Activated CD8-positive, alpha-beta T cell treated with anti-CD3 and anti-CD28 coated beads for 36 hours (primary cell): ENCODE measurements around the gene PALLD. TPM values are rescaled to one million over a fixed set of nuclear protein-coding genes. Genes with fewer than 3 reads are reported as not detected.

ENCODE experiments used
- ATAC-seq: fragments of 200-7000 bp; cut with Tn5 transposase; one replicate; pipeline ENCODE4 v1.10.0; 2021; ENCODE audit warnings: mild to moderate bottlenecking, moderate library complexity
- CTCF ChIA-PET: fragments of 350-600 bp; sonication (Branson Sonifier 250); formaldehyde crosslinking; loops from one replicate; lab custom pipeline; 2021; ENCODE audit warnings: antibody characterized with exemption; lab: Charles Lee
- POLR2A ChIA-PET: fragments of 350-600 bp; sonication (Branson Sonifier 250); formaldehyde crosslinking; loops from one replicate; lab custom pipeline; 2021; ENCODE audit warnings: antibody characterized with exemption; lab: Charles Lee
- DNase-seq: peaks from one replicate; pipeline ENCODE4 v3.0.0-alpha.2; 2020
- H3K27ac Mint-ChIP-seq: one replicate; pipeline ENCODE4 v1.8.0; 2021; ENCODE audit warnings: mild to moderate bottlenecking, mixed read lengths
- H3K27me3 Mint-ChIP-seq: one replicate; pipeline ENCODE4 v1.8.0; 2021; ENCODE audit warnings: mixed read lengths
- H3K36me3 Mint-ChIP-seq: one replicate; pipeline ENCODE4 v1.8.0; 2021; ENCODE audit warnings: low read depth, mixed read lengths
- H3K4me1 Mint-ChIP-seq: one replicate; pipeline ENCODE4 v1.8.0; 2021; ENCODE audit warnings: low read depth, mixed read lengths
- H3K4me3 Mint-ChIP-seq: one replicate; pipeline ENCODE4 v1.8.0; 2021; ENCODE audit warnings: mild to moderate bottlenecking, moderate library complexity, mixed read lengths
- H3K9me3 Mint-ChIP-seq: one replicate; pipeline ENCODE4 v1.8.0; 2021; ENCODE audit warnings: mixed read lengths
- intact Hi-C: fragments of 100-400 bp; cut with micrococcal nuclease; formaldehyde crosslinking; loops from one replicate; pipeline ENCODE4 v1.10.0; 2022
- total RNA-seq, 2 experiments: library from RNA; stranded (reverse); gene quantifications; one replicate each; pipeline ENCODE4 v1.2.3, GENCODE V29; 2021
- TF ChIP-seq, protein P1 (sequence below): fragments of 200-600 bp; IDR thresholded peaks from one replicate; pipeline ENCODE4 v1.8.0; 2022; ENCODE audit warnings: antibody characterized with exemption, mild to moderate bottlenecking

The PALLD gene
- total RNA-seq, 2 experiments from 2014 or later = 0.41 to 0.60 TPM

DNA sequence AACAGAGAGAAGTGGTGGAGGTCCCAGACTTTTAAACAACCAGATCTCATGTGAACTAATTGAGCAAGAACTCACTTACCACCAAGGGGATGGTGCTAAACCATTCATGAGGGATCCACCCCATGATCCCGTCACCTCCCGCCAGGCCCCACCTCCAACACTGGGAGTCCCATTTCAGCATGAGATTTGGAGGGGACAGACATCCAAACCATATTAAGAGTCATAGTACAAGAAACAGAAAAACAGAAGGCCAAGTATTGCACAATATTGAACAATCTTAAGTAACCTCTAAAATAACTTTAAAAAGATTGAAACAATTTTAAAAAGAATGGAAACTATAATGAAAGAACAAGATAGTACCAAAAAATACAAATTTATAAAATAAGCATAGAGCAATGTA, 403.2 kb downstream of the PALLD start:
- CTCF ChIA-PET = interaction anchor here (1.0 kb wide), 1 partner anchor 17 kb away, joined by 3 read pairs; no protein-coding TSS in a partner anchor
- H3K9me3 Mint-ChIP-seq = no peaks in the 10 kb centered on the region
- intact Hi-C loops = no loop called here
- DNase-seq (no peak), ATAC-seq (no peak)
- POLR2A ChIA-PET = no interaction called here
- H3K27ac Mint-ChIP-seq = no peak overlapping the region
- TF ChIP-seq, protein P1, sequence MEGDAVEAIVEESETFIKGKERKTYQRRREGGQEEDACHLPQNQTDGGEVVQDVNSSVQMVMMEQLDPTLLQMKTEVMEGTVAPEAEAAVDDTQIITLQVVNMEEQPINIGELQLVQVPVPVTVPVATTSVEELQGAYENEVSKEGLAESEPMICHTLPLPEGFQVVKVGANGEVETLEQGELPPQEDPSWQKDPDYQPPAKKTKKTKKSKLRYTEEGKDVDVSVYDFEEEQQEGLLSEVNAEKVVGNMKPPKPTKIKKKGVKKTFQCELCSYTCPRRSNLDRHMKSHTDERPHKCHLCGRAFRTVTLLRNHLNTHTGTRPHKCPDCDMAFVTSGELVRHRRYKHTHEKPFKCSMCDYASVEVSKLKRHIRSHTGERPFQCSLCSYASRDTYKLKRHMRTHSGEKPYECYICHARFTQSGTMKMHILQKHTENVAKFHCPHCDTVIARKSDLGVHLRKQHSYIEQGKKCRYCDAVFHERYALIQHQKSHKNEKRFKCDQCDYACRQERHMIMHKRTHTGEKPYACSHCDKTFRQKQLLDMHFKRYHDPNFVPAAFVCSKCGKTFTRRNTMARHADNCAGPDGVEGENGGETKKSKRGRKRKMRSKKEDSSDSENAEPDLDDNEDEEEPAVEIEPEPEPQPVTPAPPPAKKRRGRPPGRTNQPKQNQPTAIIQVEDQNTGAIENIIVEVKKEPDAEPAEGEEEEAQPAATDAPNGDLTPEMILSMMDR = no peak
- H3K36me3 Mint-ChIP-seq = no peaks in the 10 kb centered on the region
- no peaks in the 10 kb centered on the region for H3K4me1 Mint-ChIP-seq
- no peak overlapping the region for H3K4me3 Mint-ChIP-seq
- H3K27me3 Mint-ChIP-seq = no peaks in the 10 kb centered on the region

DNA sequence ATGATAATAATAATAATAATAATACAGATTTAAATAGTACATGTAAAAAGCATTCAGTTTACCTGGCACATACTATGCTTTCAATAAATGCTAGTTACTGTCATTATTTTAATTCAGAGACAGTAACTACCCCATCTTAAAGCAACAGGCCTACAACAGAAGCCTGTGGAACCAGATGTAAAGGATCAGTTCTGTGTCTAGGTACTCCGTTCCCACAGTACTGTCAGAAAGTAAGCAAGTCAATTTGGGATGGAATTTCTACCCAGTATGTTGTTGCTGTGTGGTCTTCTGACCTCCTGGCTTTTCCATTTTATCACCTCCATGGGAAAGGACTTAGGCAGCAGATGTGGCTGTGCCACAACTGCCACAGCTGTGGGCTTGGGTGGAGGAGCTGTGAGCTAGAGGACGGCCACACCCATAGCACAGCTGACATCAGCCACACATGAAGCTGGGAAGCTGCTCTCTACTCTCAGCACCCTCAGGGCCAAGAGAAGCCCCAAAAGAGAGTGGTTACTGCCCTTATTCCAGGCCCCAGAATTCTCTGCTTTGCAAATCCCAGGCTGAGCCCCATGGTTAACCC, 410.4 kb downstream of the PALLD start:
- Mint-ChIP-seq H3K27me3 (no peaks in the 10 kb centered on the region), H3K9me3 (no peaks in the 10 kb centered on the region), H3K27ac (no peak overlapping the region), H3K4me3 (no peak overlapping the region), H3K4me1 (no peaks in the 10 kb centered on the region), H3K36me3 (no peaks in the 10 kb centered on the region)
- POLR2A ChIA-PET = interaction anchor here (0.6 kb wide), 1 partner anchor 352 kb away, joined by 3 read pairs; no protein-coding TSS in a partner anchor
- intact Hi-C loops = no loop called here
- TF ChIP-seq, protein P1 = no peak
- no peak for DNase-seq
- CTCF ChIA-PET = no interaction called here
- ATAC-seq = no peak

DNA sequence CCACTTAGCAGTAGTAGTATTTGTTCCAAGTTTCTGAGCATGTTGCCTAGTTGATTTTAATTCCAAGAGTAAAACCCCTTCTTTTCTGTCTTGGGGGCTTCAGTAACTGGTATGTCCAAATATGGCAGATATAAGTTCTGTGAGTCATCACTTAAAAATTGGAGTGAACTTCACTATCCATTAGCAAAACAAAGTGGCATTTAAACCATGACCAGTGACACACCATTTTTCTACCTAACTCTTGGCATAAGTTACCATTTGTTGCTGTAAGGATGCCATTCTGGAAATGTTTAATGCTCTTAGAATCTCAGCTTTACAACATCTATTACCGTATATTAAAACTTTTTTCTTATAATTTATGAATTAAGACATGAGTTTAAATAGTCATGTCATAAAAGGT, 411.2 kb downstream of the PALLD start:
- ChIA-PET CTCF (interaction anchor here (4.0 kb wide), 1 partner anchor 14 kb away, joined by 20 read pairs; no protein-coding TSS in a partner anchor), POLR2A (no interaction called here)
- Mint-ChIP-seq H3K9me3 (no peaks in the 10 kb centered on the region), H3K4me1 (no peaks in the 10 kb centered on the region), H3K36me3 (no peaks in the 10 kb centered on the region), H3K4me3 (no peak overlapping the region), H3K27me3 (no peaks in the 10 kb centered on the region), H3K27ac (no peak overlapping the region)
- intact Hi-C loops = no loop called here
- ATAC-seq (no peak), DNase-seq (no peak)
- TF ChIP-seq, protein P1 = no peak

DNA sequence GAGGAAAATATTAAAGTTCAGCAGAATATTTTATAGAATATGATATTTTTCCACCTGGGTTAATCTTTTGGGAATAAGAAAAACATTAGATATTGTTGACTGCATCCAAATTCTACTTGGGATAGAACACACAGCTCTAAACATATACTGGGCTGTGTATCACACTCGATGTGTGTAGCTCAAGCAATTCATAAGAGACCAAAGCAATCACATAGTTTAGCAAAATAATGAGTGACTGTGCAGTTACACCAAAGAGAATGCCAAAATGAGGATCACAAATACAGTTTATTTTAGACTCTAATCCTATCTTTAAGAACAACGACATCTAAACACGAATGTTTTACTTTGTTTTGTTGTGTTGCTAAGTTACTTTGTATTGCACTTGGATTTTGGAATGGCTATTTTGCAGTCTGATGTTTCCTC, 412.0 kb downstream of the PALLD start:
- H3K9me3 Mint-ChIP-seq = no peaks in the 10 kb centered on the region
- H3K4me3 Mint-ChIP-seq = no peak overlapping the region
- TF ChIP-seq, protein P1 = no peak
- ChIA-PET CTCF (interaction anchor here (4.0 kb wide), 1 partner anchor 14 kb away, joined by 20 read pairs; no protein-coding TSS in a partner anchor), POLR2A (no interaction called here)
- DNase-seq = no peak
- no peak for ATAC-seq
- H3K36me3 Mint-ChIP-seq = no peaks in the 10 kb centered on the region
- no peaks in the 10 kb centered on the region for H3K27me3 Mint-ChIP-seq
- no peak overlapping the region for H3K27ac Mint-ChIP-seq
- no peaks in the 10 kb centered on the region for H3K4me1 Mint-ChIP-seq
- intact Hi-C loops = no loop called here

DNA sequence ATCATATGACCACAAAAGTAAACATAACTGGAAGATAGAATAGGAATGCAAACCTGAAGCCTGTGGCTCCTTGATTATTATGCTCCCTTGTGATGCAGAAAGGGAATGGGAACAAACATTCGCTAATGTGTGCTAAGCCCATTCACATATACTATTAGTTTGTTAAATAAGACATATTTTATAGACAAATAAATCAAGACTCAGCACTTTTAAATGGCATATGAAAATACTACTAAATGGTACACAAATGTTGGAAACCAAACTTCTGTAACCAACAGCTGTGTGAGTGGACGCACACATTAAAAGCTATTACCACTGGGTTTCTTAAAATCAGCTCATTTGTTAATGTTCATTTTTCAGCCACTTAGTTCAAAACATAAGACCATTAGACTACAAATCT, 417.2 kb downstream of the PALLD start:
- no peaks in the 10 kb centered on the region for H3K36me3 Mint-ChIP-seq
- POLR2A ChIA-PET = no interaction called here
- no peak for DNase-seq
- no peak overlapping the region for H3K27ac Mint-ChIP-seq
- H3K4me3 Mint-ChIP-seq = no peak overlapping the region
- TF ChIP-seq, protein P1 = no peak
- no peaks in the 10 kb centered on the region for H3K9me3 Mint-ChIP-seq
- CTCF ChIA-PET = interaction anchor here (1.4 kb wide), 1 partner anchor 204 kb away, joined by 3 read pairs; no protein-coding TSS in a partner anchor
- H3K4me1 Mint-ChIP-seq = no peaks in the 10 kb centered on the region
- no peak for ATAC-seq
- no peaks in the 10 kb centered on the region for H3K27me3 Mint-ChIP-seq
- intact Hi-C loops = loop anchor here (10.0 kb wide), 2 partner anchors 329 to 729 kb away; no protein-coding TSS in a partner anchor
